OCI-M2 (cell line): ENCODE results near the gene MYADML2.
"Not testable (repeated sequence)": the region's sequence is repeated elsewhere in the genome, so short reads cannot be mapped to it uniquely, and the experiment has no call there.

Source experiments
- DNase-seq: peaks from one replicate; lab custom pipeline; 2025; ENCODE audit not compliant: unreplicated experiment; lab: John Stamatoyannopoulos, UW

The MYADML2 gene

GRCh38 chr17:81947189-81947588, at the start of gene MYADML2:
MYADML2 (minus strand) TSS chr17:81947233; CDS start chr17:81941741, 5,492 bp downstream.
- no peak for DNase-seq

GRCh38 chr17:81996232-81996756, 49.3 kb upstream of the MYADML2 start:
- no peak for DNase-seq

GRCh38 chr17:81995463-81996231, 48.6 kb upstream of the MYADML2 start:
- DNase-seq = no peak

- DNase-seq = no peak
Measured at GRCh38 chr17:81994593-81995462, 47.8 kb upstream of the MYADML2 start.

- DNase-seq = no peak
Measured at GRCh38 chr17:81993729-81994592, 46.9 kb upstream of the MYADML2 start.

- DNase-seq = no peak
Measured at GRCh38 chr17:81992306-81993102, 45.5 kb upstream of the MYADML2 start.

- DNase-seq = no peak
Measured at GRCh38 chr17:81991684-81992305, 44.8 kb upstream of the MYADML2 start.

GRCh38 chr17:81990836-81991683, 44.0 kb upstream of the MYADML2 start:
- DNase-seq = no peak

GRCh38 chr17:81987161-81987770, 40.2 kb upstream of the MYADML2 start:
- DNase-seq = no peak

- DNase-seq = no peak
Measured at GRCh38 chr17:81986606-81987005, 39.6 kb upstream of the MYADML2 start.

GRCh38 chr17:81984773-81985410, 37.9 kb upstream of the MYADML2 start:
- no peak for DNase-seq

- no peak for DNase-seq
Measured at GRCh38 chr17:81983639-81984373, 36.8 kb upstream of the MYADML2 start.

GRCh38 chr17:81983011-81983638, 36.1 kb upstream of the MYADML2 start:
- DNase-seq = no peak

GRCh38 chr17:81981511-81981910, 34.5 kb upstream of the MYADML2 start:
- not testable (repeated sequence) for DNase-seq

- no peak for DNase-seq
Measured at GRCh38 chr17:81980707-81981343, 33.8 kb upstream of the MYADML2 start.

- DNase-seq = no peak
Measured at GRCh38 chr17:81980122-81980521, 33.1 kb upstream of the MYADML2 start.
